Keratinocyte (primary cell): Measurements from ENCODE around the gene CCDC148. TPM values are rescaled to one million over a fixed set of nuclear protein-coding genes. Genes with fewer than 3 reads are reported as not detected.

Experiments
- DNase-seq: peaks from one replicate; pipeline ENCODE4 v3.0.0-alpha.2; 2011; ENCODE audit warnings: low read depth, missing footprints, low spot score
- FAIRE-seq: peaks from 2 replicates; lab custom pipeline; 2011; peaks lifted over from hg19 to GRCh38; lab: Jason Lieb, UNC
- H2AFZ ChIP-seq: 2 replicates; pipeline ENCODE4 v1.6.0; 2012; ENCODE audit warnings: low read length, control low read depth, inconsistent platforms; ENCODE audit not compliant: control insufficient read depth
- H3K27ac ChIP-seq: 2 replicates; pipeline ENCODE4 v1.5.1; 2011; ENCODE audit warnings: low read length; ENCODE audit not compliant: control insufficient read depth, insufficient read depth
- H3K27me3 ChIP-seq: 3 replicates; pipeline ENCODE4 v1.6.0; 2011; ENCODE audit warnings: low read length; ENCODE audit not compliant: control insufficient read depth, insufficient read depth; ENCODE audit errors: extremely low read depth
- H3K36me3 ChIP-seq, 2 experiments: 2 replicates in 1 of 2; 3 replicates in 1 of 2; pipeline ENCODE4 v1.5.1; 2011; ENCODE audit warnings: low read length in 2 of 2, mild to moderate bottlenecking in 1 of 2; ENCODE audit not compliant: control insufficient read depth in 2 of 2, insufficient read depth in 2 of 2; ENCODE audit errors: extremely low read depth in 1 of 2
- H3K4me1 ChIP-seq: 3 replicates; pipeline ENCODE4 v1.5.1; 2011; ENCODE audit warnings: low read length; ENCODE audit not compliant: control insufficient read depth, insufficient read depth; ENCODE audit errors: extremely low read depth
- H3K4me2 ChIP-seq: 3 replicates; pipeline ENCODE4 v1.6.0; 2011; ENCODE audit warnings: low read depth, low read length; ENCODE audit not compliant: control insufficient read depth, insufficient read depth; ENCODE audit errors: extremely low read depth
- H3K4me3 ChIP-seq, 3 experiments: fragments of 200-600 bp in 1 of 3; sonication (generic) in 1 of 3; 2 replicates in 2 of 3; 3 replicates in 1 of 3; pipeline ENCODE4 v1.5.1; 2011 to 2016; ENCODE audit warnings: low read length in 3 of 3, mild to moderate bottlenecking in 3 of 3, control low read depth in 2 of 3, inconsistent platforms in 1 of 3, low read depth in 1 of 3, mixed read lengths in 1 of 3, mixed run types in 1 of 3, moderate library complexity in 1 of 3; ENCODE audit not compliant: control insufficient read depth in 2 of 3, insufficient read depth in 2 of 3; ENCODE audit errors: extremely low read depth in 1 of 3
- H3K79me2 ChIP-seq: 2 replicates; pipeline ENCODE4 v1.6.0; 2012; ENCODE audit warnings: low read length; ENCODE audit not compliant: control insufficient read depth, insufficient read depth
- H3K9ac ChIP-seq: 3 replicates; pipeline ENCODE4 v1.6.0; 2011; ENCODE audit warnings: low read length; ENCODE audit not compliant: control insufficient read depth, insufficient read depth; ENCODE audit errors: extremely low read depth
- H3K9me1 ChIP-seq: 3 replicates; pipeline ENCODE4 v1.6.0; 2011; ENCODE audit warnings: low read length; ENCODE audit not compliant: control insufficient read depth, insufficient read depth; ENCODE audit errors: extremely low read depth
- H3K9me3 ChIP-seq: 2 replicates; pipeline ENCODE4 v1.5.1; 2012; ENCODE audit warnings: low read depth, low read length; ENCODE audit not compliant: control insufficient read depth
- H4K20me1 ChIP-seq: 3 replicates; pipeline ENCODE4 v1.6.0; 2011; ENCODE audit warnings: low read length; ENCODE audit not compliant: control insufficient read depth, insufficient read depth; ENCODE audit errors: extremely low read depth
- EZH2 ChIP-seq: IDR thresholded peaks from one replicate; pipeline ENCODE4 v1.6.1; 2012; ENCODE audit warnings: inconsistent platforms, mild to moderate bottlenecking, low read length, moderate library complexity
- dilution Hi-C: fragments of 300-500 bp; cut with MboI; formaldehyde crosslinking; loops from one replicate; pipeline ENCODE4 v1.7.0; 2020; ENCODE audit warnings: low sequenced_read_pairs; ENCODE audit not compliant: extremely low pct_ligation_motif_present
- polyA plus RNA-seq, 5 experiments: library from polyadenylated mRNA; depleted of rRNA in 3 of 5; stranded (reverse) in 3 of 5; stranded (forward) in 1 of 5; unstranded in 1 of 5; fragments of >200 nt; gene quantifications; 1 replicate in 1 of 5; 2 replicates in 3 of 5; 3 replicates in 1 of 5; pipeline versions ENCODE4 v1.2.1 to v1.2.3, GENCODE V29; 2011 to 2012; ENCODE audit warnings: missing spikeins in 2 of 5, low read depth in 1 of 5, low replicate concordance in 1 of 5
- TF ChIP-seq, protein P1 (sequence below), 3 experiments: IDR thresholded peaks in 1 of 3; conservative IDR thresholded peaks in 1 of 3; optimal IDR thresholded peaks in 1 of 3; 2 replicates in 2 of 3; 3 replicates in 1 of 3; pipeline versions ENCODE3 to v1.5.1; 2011; ENCODE audit warnings: low read length in 3 of 3, mild to moderate bottlenecking in 3 of 3, moderate library complexity in 2 of 3, control low read depth in 1 of 3, inconsistent platforms in 1 of 3; ENCODE audit not compliant: insufficient read depth in 2 of 3; ENCODE audit errors: extremely low read depth in 1 of 3

The CCDC148 gene
- polyA plus RNA-seq, 1 donor (not counting 4 experiments of a cell fraction or from before 2014, with no cell fraction given) = 0.39 TPM

DNA sequence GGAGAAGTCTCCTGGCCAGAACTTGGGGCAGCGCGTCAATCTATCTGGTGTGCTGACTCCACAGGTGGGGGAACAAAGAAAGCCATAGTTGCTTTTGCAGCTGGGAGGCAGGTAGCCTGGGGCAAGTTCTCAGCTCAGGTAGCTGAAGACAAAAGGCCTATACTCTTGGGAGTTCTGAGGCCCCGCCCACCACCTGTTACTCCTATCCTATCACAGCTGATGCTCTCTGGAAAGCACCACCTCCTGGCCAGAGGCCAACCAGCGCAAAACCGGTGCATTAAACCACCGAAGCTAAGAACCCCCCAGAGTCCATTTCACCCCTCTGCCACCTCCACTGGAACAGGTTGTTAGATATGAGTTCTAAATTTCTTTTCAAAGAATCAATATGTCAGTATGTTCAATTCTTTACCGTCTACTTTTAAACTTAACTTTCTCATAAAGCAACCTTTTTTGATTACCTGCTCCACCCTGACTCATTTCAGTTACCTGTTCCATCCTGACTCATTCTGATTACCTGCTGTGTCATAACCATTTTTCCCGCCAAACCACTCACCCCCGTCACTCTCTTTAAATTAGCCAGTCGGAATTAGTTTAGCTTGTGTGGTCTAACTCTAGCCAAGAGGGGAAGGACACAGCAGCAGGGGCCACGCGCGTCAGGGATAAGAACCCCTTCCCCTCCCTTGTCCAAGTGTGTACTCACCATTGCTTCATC, 311.5 kb downstream of the CCDC148 start:
- H3K9me3 ChIP-seq = no peaks in the 10 kb centered on the region
- no peaks in the 10 kb centered on the region for H3K79me2 ChIP-seq
- H3K9me1 ChIP-seq = no peaks in the 10 kb centered on the region
- H3K4me1 ChIP-seq = no peaks in the 10 kb centered on the region
- no peaks in the 10 kb centered on the region for H4K20me1 ChIP-seq
- H2AFZ ChIP-seq = no peak overlapping the region
- no peak for FAIRE-seq
- H3K4me3 ChIP-seq = no peak overlapping the region
- DNase-seq = no peak
- TF ChIP-seq, protein P1, sequence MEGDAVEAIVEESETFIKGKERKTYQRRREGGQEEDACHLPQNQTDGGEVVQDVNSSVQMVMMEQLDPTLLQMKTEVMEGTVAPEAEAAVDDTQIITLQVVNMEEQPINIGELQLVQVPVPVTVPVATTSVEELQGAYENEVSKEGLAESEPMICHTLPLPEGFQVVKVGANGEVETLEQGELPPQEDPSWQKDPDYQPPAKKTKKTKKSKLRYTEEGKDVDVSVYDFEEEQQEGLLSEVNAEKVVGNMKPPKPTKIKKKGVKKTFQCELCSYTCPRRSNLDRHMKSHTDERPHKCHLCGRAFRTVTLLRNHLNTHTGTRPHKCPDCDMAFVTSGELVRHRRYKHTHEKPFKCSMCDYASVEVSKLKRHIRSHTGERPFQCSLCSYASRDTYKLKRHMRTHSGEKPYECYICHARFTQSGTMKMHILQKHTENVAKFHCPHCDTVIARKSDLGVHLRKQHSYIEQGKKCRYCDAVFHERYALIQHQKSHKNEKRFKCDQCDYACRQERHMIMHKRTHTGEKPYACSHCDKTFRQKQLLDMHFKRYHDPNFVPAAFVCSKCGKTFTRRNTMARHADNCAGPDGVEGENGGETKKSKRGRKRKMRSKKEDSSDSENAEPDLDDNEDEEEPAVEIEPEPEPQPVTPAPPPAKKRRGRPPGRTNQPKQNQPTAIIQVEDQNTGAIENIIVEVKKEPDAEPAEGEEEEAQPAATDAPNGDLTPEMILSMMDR (optimal IDR thresholded peaks at IDR 0.05 in 1 of 3, IDR thresholded peaks at IDR 0.05 in 1 of 3, conservative IDR thresholded peaks at IDR 0.05 in 1 of 3; ENCODE audit: extremely low read depth in 1 of 3, insufficient read depth in 2 of 3, low read length in 3 of 3) = no peak
- TF ChIP-seq EZH2 = no peak
- dilution Hi-C loops = no loop called here
- no peak overlapping the region for H3K9ac ChIP-seq
- H3K36me3 ChIP-seq = no peaks in the 10 kb centered on the region
- H3K27me3 ChIP-seq = no peaks in the 10 kb centered on the region
- H3K27ac ChIP-seq = no peak overlapping the region
- H3K4me2 ChIP-seq = no peak overlapping the region

DNA sequence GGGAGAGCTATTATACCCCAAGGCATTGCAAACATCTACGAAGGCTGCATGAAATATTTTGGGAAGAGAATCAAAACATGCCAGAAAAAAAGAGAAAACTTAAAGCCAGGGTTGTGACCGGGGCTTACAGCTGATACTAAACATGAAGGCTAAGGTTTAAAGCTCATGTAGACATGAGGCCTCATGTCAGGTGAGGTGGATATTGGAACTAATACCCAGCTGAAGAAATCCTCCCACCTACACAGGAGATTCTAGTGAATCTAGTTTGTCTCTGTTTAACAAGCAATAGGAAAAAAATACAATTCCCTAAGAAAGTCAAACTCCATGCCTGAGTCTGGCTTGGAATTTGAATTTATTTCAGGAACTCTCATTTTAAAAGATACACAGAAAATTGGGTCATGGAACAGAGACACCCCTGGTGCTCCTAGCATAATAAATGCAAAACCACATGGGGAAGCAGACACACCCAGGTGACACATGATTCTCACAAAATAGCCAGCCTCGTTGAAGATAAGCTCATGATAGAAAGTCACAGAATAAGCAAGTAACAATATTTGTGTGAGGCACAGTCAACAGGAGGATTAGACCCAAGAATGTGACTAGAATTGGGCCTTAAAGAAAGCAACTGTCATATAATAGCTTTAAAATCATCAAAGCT, 312.7 kb downstream of the CCDC148 start:
- dilution Hi-C loops = no loop called here
- DNase-seq (no peak), FAIRE-seq (no peak)
- Histone ChIP-seq H4K20me1 (no peaks in the 10 kb centered on the region), H3K36me3 (no peaks in the 10 kb centered on the region), H3K9ac (no peak overlapping the region), H3K27me3 (no peaks in the 10 kb centered on the region), H2AFZ (no peak overlapping the region), H3K9me3 (no peaks in the 10 kb centered on the region), H3K4me1 (no peaks in the 10 kb centered on the region), H3K4me2 (no peak overlapping the region), H3K27ac (no peak overlapping the region), H3K9me1 (no peaks in the 10 kb centered on the region), H3K4me3 (no peak overlapping the region), H3K79me2 (no peaks in the 10 kb centered on the region)
- TF ChIP-seq, protein P1 (optimal IDR thresholded peaks at IDR 0.05 in 1 of 3, IDR thresholded peaks at IDR 0.05 in 1 of 3, conservative IDR thresholded peaks at IDR 0.05 in 1 of 3; ENCODE audit: extremely low read depth in 1 of 3, insufficient read depth in 2 of 3, low read length in 3 of 3) = no peak
- no peak for TF ChIP-seq EZH2
